GM19467 (cell line): Measurements from ENCODE around the gene CFAP90.

Source experiments
- ATAC-seq: cut with Tn5 transposase; IDR thresholded peaks from one replicate; pipeline ENCODE4 v1.9.1; 2021; ENCODE audit warnings: mild to moderate bottlenecking, moderate library complexity; ENCODE audit not compliant: unreplicated experiment

Gene CFAP90, protein sequence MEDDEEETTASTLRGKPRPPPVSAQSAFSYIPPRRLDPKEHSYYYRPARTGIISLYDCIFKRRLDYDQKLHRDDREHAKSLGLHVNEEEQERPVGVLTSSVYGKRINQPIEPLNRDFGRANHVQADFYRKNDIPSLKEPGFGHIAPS

DNA sequence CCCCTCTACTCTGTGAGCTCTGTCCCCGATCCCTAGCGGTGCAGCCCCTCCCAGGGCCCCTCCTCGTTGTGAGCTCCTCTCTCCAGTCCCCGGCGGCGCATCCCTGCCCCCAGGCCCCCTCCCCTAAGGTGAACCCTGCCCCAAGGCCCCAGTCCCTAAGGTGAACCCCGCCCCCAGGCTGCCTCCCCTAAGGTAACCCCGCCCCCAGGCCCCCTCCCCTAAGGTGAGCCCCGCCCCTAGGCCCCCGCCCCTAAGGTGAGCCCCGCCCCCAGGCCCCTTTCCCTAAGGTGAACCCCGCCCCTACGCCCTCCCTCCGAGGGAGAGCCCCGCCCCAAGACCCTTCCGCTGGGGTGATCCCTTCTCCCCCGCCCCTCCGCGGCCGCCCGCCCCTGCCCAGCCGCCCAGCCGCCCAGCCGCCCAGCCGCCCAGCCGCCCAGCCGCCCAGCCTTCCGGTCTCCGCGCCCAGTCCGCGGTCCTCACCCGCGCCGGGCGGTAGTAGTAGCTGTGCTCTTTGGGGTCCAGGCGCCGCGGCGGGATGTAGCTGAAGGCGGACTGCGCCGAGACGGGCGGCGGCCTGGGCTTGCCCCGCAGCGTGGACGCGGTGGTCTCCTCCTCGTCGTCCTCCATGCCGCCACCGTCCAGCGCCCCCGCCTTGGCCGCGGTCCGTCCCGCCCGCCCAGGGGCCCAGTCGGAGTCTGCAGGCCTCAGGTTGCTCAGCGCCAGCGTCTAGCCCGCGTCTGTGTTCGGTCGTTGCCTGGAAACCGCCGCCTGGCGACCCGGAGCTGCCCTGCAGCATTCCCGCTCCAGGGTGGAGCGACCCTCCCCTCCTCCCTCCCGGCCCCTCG lies at the start of gene CFAP90:
Gene CFAP90 (minus strand): TSS at position 739 of the 845 bp plus-strand sequence. CDS start 112 bp downstream, at position 627.
- ATAC-seq = no peak

DNA sequence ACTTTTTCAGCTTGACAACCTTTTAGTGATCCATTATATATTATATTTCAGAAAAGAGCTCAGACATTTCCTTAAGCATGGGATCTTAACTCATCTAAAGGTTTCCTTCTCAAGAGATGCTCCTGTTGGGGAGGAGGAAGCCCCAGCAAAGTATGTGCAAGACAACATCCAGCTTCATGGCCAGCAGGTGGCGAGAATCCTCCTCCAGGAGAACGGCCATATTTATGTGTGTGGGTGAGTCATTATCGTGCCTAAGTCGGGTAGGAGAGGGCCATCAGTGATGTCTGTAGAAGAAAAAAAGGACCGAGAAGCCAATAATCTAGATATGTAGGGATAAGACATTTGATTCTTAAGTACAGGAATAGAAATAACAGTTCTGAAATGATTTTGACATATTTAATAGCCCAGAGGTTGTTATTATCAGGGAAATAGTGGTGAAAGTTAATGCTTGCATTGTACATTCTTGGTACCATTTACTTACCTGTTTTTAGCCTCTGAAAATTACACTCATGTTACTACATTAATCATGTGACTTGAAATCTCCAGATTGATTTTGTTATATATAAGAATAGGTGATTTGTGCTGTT lies 46.2 kb upstream of the CFAP90 start:
- ATAC-seq = no peak

DNA sequence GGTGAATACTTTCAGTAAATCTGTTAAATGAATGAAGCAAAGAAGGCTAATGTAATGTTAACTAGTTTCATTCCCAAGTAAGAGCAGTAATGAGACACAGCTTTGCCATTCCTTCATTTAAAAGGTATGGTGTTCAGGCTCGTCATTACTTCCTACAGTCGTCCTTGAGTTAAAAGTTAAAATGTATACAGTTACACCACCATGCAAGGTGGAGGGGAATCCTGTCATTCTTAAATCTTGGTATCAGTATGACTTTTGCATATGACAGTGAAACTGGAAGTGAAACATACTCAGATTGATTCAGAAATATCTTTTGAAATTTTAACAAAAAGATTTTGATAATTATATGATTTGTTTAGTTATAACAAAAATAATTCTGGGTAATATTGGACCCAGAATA lies 43.9 kb upstream of the CFAP90 start:
- peak; percentile 96 for ATAC-seq

DNA sequence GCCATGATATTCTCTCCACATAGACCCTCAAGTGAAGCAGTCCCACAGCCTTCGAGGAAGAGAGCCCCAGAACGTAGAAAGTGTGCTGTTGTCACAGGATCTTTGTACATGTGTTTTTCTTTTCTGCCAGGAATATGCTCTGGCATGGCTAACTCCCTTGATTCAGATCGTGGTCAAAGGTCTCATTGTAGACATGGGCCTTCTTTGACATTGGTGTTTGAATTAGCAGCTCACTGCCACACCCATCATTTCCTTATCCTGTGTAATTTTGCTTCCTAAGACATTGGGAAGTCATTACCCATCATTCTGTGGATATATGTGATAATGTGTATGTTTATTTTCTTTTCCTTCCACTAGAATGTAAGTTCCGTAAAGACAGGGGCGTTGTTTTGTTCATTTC lies 43.5 kb upstream of the CFAP90 start:
- no peak for ATAC-seq

DNA sequence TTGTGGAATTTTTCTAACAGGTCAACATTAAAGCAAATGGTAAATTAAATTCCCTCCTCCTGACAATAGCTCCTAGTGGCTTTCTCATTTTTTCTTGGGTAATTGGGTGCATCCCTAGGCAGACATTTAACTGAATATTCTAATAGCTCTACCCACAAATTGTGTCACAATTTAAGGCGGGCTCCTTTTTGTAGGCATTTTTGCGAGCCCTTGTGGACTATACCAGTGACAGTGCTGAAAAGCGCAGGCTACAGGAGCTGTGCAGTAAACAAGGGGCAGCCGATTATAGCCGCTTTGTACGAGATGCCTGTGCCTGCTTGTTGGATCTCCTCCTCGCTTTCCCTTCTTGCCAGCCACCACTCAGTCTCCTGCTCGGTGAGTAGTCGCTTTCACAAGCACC lies 38.0 kb upstream of the CFAP90 start:
- ATAC-seq = no peak

DNA sequence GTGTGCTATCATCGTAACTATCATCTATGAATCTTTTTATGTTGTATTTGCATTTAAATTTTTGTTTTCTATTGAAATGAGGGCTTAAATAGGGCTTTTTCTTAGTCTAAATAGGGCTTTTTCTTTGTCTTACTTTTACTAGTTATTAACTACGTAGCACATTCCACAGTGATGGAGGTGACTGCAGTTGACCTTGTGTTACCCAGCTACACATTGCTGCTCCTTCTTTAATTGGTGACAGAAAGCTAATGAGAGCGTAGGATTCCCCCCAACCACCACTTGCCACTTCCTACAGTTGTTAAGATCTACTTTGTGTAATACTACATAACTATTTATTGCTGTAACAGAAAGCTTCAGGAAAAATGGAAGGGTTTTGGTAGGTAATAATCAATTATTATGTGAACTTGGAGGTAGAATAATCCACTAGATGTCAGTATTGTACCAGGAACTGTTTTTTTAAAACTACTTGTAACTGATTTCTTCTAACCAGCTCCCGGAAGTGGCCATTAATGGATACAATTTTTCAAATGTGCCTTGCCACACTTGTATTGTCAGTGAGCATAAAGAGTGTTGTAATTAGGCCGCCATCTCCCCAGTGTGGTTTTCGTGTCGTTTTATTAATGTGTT lies 36.0 kb upstream of the CFAP90 start:
- ATAC-seq = peak; percentile 55

DNA sequence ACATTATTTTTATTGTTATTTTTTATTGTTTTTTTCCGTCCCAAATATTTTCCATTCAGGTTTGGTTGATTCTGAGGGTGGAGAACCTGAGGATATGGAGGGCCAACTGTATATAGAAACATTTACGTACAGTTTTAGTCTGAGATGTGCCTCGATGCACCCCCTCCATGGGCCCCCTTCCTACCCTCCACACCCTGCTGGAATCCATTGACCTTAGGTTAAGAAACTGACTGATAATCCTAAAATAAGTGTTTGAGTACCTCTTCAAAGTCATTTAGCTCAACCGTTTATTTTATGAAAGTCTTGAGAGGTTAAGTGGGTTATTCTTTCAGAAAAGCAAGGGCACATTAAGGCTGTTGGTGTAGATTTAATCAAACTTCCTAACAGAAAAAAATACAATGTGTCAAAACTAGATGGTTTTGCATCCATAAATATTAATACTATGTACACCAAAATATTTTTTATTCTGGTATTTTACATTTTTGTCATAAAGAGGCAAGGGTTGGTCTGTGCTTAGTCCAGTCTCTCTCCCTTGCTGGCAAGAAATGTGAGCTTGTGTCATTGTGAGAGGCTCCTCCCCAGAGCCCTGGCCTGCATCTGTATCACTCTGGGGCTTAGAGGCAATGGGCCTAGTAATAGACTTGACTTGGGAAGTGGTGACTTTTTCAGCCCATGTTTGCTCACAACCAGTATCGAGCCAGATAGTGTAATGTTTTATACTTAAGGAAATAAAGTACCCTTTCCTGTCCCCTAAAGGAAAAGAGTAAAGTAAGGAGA lies 33.7 kb upstream of the CFAP90 start:
- no peak for ATAC-seq

DNA sequence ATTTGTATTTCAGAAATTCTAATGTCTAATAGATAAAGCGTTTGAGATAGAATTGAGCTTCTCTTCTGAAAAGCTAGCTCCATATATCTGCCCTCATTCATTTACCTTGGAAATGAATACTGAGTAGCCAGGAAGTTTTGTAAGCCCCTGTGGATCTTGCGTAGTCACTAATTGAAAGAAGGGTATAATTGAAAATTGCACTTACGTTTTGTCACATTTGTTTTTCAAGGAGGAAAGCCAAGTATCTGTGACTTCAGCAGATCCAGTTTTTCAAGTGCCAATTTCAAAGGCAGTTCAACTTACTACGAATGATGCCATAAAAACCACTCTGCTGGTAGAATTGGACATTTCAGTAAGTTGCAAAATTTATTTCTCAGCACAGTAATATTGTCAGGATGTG lies 32.0 kb upstream of the CFAP90 start:
- no peak for ATAC-seq

DNA sequence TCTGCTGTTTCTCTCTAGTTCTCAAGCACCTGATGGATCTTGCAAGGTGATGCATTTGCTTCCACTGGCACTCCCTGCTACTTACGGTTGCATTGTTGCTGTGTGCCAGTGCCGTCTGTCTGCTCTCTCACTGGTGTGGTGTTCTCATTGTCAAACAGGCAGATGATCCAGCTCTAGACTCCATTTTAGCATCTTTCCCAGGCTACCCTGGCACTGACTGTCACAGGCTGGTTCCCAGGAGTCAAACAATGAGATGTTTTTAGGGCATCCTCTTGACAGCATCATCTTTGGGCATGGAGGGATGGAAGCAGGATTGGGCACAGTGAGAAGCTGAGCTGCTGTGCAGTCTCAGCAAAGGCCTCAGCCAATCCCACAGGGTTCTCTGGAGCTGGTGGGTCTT lies 30.9 kb upstream of the CFAP90 start:
- no peak for ATAC-seq

DNA sequence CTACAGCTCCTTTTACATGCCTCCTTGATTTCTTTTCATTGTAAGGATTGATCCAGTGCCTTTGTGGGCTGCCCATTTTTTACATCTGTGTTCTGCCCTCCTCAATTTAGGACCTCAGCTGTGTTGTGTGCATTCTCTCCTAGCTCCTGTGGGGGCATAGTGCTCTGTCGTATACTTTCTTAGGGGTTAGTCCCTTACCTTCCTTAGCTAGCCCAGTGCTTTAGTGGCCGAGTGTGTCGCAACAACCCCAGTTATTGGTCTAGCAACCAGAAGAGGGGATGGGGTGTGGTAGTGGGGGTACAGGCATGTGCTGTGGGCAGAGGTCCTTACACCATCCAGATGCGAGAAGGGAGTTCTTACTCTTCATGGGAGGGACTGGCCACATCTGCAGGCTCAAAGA lies 30.2 kb upstream of the CFAP90 start:
- no peak for ATAC-seq

DNA sequence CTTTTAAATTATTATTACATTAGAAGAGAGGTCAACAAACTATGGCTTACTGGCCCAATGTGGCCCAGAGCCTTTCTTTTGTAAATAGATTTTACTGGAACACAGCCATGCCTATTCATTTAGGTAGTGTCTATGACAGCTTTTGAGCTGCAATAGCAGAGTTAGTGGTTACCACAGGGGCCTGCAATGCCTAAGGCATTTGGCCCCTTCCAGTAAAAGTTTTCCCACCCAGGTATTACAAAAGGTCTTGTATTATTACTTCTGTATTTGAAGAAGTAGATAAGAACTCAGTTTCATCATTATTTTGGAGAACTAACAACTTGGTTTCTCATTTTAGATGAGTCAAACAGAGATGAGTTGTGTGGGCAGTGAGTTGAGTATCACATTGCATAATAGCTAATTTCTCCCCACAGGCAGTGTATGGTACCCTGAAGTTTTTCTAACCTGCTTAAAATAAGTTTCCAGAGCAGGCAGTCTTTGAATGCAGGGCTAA lies 27.5 kb upstream of the CFAP90 start:
- ATAC-seq = peak; percentile 87

DNA sequence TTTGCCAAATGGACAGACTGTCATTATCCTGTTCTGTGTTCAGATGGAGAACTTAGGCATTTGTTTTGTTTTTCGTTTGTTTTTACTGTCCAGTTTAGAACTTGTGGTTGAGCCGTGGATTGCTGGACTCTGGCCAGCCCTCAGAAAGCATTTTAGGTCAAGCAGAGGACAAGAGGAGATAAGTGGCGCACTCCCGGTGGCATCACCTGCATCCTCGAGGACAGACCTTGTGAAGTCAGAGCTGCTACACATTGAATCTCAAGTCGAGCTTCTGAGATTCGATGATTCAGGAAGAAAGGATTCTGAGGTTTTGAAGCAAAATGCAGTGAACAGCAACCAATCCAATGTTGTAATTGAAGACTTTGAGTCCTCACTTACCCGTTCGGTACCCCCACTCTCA lies 26.9 kb upstream of the CFAP90 start:
- no peak for ATAC-seq

DNA sequence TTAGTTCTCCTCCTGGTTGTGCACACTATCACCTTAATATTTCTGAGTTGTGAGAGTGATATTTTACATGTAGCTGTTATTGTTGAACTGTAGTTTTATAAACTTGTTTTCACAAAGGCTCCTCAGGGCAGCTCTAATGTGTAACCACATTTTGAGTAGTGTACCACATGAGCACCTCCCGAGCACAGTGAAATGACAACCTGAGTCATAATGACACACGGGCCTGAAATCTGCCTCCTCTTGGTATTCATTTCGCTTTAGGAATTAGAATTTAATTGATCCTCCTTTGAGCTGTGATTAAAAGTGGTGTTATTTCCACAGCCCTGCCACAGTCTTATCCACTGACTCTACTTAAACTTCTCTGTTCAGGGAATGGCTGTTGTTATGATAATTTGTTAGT lies 25.9 kb upstream of the CFAP90 start:
- ATAC-seq = no peak

DNA sequence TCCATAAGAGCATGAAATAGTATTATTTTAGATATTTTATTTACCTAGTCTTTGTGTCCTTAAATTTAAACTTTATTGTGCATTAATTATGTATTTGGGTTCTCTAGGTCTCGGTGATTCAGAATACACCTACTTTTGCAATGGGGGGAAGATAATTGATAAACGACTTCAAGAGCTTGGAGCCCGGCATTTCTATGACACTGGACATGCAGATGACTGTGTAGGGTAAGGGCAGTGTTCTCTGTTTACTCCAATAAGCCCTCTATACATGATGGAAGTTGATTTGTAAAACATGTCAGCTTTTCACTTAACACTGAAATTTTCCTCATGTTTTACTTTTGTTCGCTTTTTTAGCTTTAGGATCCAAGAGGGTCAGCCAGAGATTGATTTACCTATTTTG lies 24.2 kb upstream of the CFAP90 start:
- no peak for ATAC-seq

DNA sequence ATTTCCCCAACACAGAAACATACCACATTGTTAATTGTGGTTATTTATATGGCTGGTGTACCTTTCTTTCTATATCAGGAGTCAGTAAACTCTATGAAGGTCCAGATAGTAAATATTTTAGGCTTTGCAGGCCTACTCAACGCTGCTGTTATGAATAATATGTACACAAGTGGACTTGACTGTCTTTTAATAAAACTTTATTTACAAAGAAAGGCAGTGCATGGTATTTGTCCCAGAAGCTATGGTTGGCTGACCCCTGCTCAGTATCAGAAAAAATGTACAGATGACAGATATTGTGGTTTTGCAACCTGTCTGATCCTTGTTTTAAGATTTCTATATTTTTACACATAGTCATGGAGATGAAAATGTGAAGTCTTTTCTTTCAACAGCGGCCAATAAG lies 23.7 kb upstream of the CFAP90 start:
- ATAC-seq = no peak

DNA sequence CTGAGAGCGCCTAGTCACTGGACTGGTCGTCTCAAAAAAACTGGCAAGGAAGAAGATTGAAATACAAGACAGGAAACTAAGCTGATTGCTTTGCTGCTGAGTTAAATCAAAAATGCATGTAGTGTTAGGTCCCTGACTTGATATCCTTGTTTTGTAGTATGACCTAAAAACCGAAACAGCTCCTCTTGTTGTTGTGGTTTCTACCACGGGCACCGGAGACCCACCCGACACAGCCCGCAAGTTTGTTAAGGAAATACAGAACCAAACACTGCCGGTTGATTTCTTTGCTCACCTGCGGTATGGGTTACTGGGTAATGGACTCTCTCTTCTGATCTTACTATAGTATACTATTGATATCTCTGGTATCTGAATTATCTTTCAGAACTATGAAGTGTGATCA lies 22.3 kb upstream of the CFAP90 start:
- ATAC-seq = no peak

DNA sequence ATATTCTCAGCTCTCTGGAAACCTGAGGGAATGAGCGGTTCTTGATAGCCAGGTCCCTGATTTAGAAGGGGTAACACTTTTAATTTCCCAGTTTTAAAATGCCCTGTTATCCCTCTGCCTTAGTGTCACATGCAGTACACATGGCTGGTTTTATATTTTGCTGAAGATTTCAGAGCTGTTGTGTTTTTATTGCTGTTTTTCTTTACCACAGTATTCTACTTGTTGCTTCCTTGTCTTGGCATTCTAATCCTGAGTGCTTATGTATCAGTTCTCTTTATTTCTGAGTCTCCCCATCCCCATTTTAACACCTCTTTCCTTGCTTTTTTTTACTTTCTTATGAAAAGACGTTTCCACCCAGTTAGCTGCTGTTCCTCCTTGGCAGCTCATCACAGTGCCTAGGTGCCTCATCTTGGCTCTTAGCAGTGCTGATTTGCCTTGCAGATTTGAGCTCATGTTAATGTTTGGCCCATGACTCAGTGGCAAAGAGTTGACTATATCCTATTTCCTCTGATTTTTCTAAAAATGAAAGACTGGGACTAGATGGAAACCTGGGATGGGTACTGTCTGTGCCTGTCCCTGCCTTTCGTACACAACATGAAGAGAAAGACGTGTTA lies 21.7 kb upstream of the CFAP90 start:
- ATAC-seq = no peak

DNA sequence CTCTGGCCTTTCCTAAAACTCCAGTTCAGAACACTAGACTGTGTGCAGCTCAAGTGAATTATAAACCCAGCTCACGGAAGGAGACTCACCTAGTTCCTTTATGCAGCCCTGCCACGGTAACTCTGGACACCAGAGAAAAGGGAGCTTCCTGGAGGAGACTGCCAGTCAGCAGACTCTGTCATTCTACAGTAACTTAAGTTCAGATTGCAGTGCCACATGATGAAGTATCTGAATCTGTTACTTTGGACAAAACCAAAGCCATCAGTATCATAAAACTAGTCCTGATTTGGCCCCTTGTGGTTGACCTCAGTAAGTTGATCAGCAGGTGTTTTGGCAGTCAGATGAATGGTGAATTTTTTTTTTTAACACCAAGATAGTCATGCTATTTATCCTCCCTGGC lies 20.7 kb upstream of the CFAP90 start:
- ATAC-seq = peak; percentile 18

DNA sequence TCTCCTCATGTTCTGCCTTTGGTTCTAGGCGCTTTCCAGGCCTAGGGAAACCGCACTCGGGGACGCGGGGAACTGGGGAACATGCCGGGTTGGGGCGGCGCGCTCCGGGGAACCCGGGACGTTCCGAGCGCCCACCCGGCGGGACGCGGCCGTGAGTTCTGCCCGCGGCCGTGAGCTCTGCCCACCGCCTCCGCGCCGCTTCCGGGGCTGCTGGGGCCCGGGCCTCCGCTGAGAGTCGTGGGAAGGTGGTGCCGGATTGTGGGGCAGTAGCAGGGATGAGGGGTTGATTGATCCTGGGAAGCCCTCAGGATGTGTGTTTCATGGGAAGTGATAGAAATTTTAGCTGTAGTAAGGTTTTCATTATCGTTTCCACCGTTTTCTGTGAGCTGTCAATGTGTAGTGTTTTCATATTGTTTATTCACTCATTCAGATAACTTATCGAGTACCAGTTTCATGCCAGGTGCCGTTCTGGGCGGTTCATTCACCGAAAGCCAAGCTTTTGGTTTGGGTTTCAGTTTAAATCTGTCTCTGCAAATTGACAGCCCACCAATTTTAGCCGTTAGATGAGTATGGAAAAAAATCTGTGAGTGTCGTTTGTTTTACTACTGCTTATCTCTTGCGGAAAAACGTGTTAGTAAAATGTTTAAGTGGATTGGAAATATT lies 18.7 kb upstream of the CFAP90 start:
- ATAC-seq = peak; percentile 28
